WERI-Rb-1 (cell line): ENCODE measurements around the gene CRCP.
"Not testable (repeated sequence)": the region's sequence is repeated elsewhere in the genome, so short reads cannot be mapped to it uniquely, and the experiment has no call there.

Experiments
- DNase-seq: peaks from one replicate; pipeline ENCODE4 v3.0.0-alpha.2; 2020
- H3K27ac ChIP-seq: fragments of 250-450 bp; sonication (Bioruptor Pico); 2 replicates; pipeline ENCODE4 v1.5.1; 2020; ENCODE audit warnings: mild to moderate bottlenecking, moderate library complexity
- H3K27me3 ChIP-seq: fragments of 250-450 bp; sonication (Bioruptor Pico); 2 replicates; pipeline ENCODE4 v1.5.1; 2021; ENCODE audit warnings: mild to moderate bottlenecking, low read depth, moderate library complexity; ENCODE audit not compliant: insufficient read depth, severe bottlenecking
- H3K36me3 ChIP-seq: fragments of 250-450 bp; sonication (Bioruptor Pico); 2 replicates; pipeline ENCODE4 v1.5.1; 2020; ENCODE audit warnings: mild to moderate bottlenecking, moderate library complexity
- H3K4me3 ChIP-seq: 2 replicates; pipeline ENCODE4 v1.5.1; 2011; ENCODE audit warnings: low read depth, mild to moderate bottlenecking, control low read depth, low read length
- H3K9me3 ChIP-seq: fragments of 250-450 bp; sonication (Bioruptor Pico); 2 replicates; pipeline ENCODE4 v1.5.1; 2021; ENCODE audit warnings: mild to moderate bottlenecking, moderate library complexity; ENCODE audit not compliant: severe bottlenecking
- TF ChIP-seq, protein P1 (sequence below): IDR thresholded peaks from 2 replicates; pipeline ENCODE4 v1.5.1; 2011; ENCODE audit warnings: low read depth, mild to moderate bottlenecking, control low read depth, inconsistent platforms, low read length

The CRCP gene

DNA sequence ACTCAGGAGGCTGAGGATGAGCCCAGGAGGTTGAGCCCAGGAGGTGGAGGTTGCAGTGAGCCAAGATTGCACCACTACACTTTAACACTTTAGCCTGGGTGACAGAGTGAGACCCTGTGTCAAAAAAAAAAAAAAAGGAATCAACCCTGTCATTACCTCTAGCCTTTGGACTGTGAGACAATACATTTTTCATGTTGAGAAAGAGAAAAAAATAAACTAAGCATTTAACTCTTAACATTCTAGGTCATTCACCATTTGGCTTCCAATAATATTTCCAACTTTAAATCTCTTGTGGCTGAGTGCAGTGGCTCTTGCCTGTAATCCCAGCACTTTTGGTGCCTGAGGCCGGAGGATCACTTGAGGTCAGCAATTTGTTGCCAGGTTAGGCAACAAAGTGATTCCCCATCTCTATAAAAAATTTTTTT lies 48.6 kb downstream of the CRCP start:
- Histone ChIP-seq H3K4me3 (no peak overlapping the region), H3K36me3 (peaks cover 5% of the 10 kb centered on the region), H3K9me3 (no peaks in the 10 kb centered on the region), H3K27ac (no peak overlapping the region), H3K27me3 (no peaks in the 10 kb centered on the region)
- TF ChIP-seq, protein P1, sequence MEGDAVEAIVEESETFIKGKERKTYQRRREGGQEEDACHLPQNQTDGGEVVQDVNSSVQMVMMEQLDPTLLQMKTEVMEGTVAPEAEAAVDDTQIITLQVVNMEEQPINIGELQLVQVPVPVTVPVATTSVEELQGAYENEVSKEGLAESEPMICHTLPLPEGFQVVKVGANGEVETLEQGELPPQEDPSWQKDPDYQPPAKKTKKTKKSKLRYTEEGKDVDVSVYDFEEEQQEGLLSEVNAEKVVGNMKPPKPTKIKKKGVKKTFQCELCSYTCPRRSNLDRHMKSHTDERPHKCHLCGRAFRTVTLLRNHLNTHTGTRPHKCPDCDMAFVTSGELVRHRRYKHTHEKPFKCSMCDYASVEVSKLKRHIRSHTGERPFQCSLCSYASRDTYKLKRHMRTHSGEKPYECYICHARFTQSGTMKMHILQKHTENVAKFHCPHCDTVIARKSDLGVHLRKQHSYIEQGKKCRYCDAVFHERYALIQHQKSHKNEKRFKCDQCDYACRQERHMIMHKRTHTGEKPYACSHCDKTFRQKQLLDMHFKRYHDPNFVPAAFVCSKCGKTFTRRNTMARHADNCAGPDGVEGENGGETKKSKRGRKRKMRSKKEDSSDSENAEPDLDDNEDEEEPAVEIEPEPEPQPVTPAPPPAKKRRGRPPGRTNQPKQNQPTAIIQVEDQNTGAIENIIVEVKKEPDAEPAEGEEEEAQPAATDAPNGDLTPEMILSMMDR, result no peak
- no peak for DNase-seq

DNA sequence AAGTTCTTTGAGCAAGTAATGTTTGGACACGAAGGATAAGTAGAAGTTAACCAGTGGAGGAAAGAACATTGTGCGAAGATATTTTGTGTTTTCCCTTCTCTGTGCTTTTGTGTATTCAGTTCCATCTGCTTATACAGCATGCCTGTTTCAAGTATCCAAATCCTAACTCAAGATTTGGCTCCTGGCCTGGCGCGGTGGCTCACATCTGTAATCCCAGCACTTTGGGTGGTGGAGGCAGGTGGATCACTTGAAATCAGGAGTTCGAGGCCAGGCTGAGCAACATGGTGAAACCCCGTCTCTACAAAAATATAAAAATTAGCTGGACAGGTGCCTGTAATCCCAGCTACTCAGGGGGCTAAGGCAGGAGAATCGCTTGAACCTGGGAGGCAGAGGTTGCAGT lies 49.7 kb downstream of the CRCP start:
- Histone ChIP-seq H3K9me3 (no peaks in the 10 kb centered on the region), H3K27ac (no peak overlapping the region), H3K36me3 (no peaks in the 10 kb centered on the region; the same call in 1 of the 2 replicates), H3K4me3 (no peak overlapping the region), H3K27me3 (no peaks in the 10 kb centered on the region)
- DNase-seq, result no peak
- TF ChIP-seq, protein P1, result no peak

DNA sequence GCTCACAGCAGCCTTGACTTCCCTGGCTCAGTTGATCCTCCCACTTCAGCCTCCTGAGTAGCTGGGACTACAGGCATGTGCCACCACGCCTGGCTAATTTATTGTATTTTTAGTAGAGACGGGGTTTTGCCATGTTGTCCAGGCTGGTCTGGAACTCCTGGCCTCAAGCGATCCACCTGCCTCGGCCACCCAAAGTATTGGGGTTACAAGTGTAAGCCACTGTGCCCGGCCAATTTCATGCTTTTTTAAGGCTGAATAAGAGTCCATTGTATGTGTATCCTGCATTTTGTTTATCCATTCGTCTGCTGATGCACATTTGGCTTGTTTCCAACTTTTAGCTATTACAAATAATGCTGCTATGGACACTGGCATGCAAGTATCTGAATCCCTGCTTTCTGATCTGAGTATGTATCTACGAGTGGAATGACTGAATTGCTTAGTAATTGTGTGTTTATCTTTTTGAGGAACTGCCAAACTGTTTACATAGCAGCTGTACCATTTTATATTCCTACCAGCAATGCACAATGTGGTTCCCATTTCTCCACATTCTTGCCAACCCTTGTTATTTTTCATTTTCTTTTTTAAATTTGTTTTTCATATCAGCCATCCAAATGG lies 53.2 kb downstream of the CRCP start:
- no peaks in the 10 kb centered on the region for H3K27me3 ChIP-seq
- TF ChIP-seq, protein P1, result no peak
- H3K27ac ChIP-seq, result no peak overlapping the region
- no peaks in the 10 kb centered on the region for H3K9me3 ChIP-seq
- no peak for DNase-seq
- H3K36me3 ChIP-seq, result no peaks in the 10 kb centered on the region
- no peak overlapping the region for H3K4me3 ChIP-seq

DNA sequence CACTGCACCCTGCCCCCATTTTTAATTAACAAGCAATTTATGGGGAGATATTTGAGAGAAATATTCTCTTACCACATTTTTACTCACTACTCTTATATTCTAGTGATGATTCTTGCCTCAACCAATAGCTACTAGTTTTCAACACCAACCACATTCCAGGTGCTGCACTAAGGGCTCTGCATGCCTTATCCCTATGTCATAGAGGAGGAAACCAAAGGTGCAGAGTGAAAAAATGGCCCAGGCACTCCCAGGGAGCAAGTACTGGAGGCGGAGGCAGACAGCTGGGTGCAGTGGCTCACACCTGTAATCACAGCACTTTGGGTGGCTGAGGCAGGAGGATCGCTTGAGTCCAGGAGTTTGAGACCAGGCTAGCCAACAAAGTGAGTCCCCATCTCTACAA lies 55.0 kb downstream of the CRCP start:
- Histone ChIP-seq H3K27ac (no peak overlapping the region), H3K9me3 (no peaks in the 10 kb centered on the region), H3K4me3 (no peak overlapping the region), H3K27me3 (no peaks in the 10 kb centered on the region), H3K36me3 (no peaks in the 10 kb centered on the region)
- TF ChIP-seq, protein P1, result no peak
- no peak for DNase-seq

DNA sequence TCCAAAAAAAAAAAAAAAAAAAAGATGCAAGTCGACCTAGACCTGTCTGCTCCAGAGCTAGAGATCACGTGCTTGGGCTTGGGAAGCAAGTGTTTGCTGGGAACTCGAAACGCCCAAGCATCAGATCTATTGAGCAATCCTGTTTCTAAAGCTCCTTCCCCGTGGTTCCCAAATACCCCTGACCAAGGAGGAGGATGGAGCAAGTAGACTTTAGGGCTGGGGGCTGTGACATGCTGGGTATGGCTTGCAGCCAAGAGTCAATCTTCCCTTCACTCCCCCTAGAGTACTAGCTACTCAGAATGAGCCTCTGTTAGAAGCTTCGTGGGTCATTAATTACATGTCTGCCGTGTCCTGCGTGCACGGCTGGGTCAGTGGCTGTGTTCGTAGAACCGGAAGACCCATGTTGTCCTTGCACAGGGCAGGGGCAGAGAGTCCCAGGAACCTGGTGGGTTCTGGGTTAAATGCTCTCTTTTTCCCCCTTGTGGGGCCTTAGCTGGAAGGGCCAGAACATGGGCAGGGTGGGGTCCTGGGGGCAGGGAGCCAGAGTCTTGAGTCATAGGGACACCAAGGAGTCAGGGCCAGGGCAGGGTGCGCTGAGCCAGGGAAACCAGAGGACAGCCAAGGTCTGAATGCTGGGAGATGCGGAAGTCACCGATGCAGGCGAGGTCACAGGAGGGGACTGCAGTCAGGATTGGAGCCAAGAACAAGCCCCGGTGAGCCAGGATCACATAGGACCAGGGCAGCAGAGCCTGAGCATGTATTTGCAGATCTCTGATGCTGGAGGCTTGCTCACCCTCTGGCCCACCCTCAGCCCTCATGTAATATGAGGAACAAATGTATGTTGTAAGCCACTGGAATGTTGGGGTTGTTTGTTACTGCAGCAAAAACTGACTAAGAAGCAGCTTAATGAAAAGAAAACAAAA lies 55.9 kb downstream of the CRCP start:
- no peak overlapping the region for H3K4me3 ChIP-seq
- H3K36me3 ChIP-seq, result no peaks in the 10 kb centered on the region
- no peaks in the 10 kb centered on the region for H3K27me3 ChIP-seq
- DNase-seq, result no peak
- H3K27ac ChIP-seq, result no peak overlapping the region
- no peaks in the 10 kb centered on the region for H3K9me3 ChIP-seq
- TF ChIP-seq, protein P1, result no peak

DNA sequence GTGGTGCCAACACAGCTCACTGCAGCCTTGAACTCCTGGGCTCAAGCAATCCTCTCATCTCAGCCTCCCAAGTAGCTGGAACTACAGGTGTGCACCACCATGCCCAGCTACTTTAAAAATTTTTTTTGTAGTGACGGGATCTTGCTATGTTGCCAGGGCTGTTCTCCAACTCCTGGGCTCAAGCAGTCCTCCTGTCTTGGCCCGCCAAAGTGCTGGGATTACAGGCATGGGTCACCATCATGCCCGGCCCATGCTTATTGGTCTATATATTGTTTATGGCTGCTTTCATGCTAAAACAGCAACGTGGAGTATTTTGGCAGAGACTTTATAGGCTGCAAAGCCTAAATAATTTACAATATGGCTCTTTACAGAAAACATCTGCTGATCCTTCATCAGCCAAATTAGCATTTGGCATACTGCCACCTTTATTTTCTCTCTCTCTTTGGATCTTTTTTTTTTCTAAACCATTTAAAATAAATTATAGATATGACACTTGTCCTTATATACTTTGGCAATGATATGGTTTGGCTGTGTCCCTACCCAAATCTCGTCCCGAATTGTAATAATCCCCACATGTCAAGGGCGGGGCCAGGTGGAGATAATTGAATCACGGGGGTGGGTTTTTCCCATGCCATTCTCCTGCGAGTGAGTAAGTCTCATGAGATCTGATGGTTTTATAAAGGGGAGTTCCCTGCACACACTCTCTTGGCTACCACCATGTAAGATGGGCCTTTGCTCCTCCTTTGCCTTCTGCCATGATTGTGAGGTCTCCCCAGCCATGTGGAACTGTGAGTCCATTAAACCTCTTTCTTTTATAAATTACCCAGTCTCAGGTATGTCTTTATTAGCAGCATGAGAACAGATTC lies 58.1 kb downstream of the CRCP start:
- not testable (repeated sequence) for DNase-seq, H3K27me3 ChIP-seq, H3K27ac ChIP-seq, H3K4me3 ChIP-seq, H3K36me3 ChIP-seq, H3K9me3 ChIP-seq
